GM12875 (cell line): ENCODE measurements around the gene ADORA1.

Experiments used
- H3K4me3 ChIP-seq: one replicate; pipeline ENCODE4 v1.5.1; 2011; ENCODE audit warnings: low read depth, low read length, control low read depth
- CTCF ChIP-seq: IDR thresholded peaks from 2 replicates; pipeline ENCODE4 v1.5.1; 2011; ENCODE audit warnings: low read depth, mild to moderate bottlenecking, control low read depth, inconsistent platforms, low read length, moderate library complexity, borderline replicate concordance; ENCODE audit not compliant: insufficient read depth

ADORA1 gene

GRCh38 chr1:203170625-203171330 is 43.3 kb downstream of the ADORA1 start:
- H3K4me3 ChIP-seq = no peak overlapping the region
- no peak for TF ChIP-seq CTCF

GRCh38 chr1:203171341-203172183 is 44.0 kb downstream of the ADORA1 start:
- TF ChIP-seq CTCF = no peak
- no peak overlapping the region for H3K4me3 ChIP-seq

GRCh38 chr1:203172184-203173010 is 44.9 kb downstream of the ADORA1 start:
- peak; percentile 98 for TF ChIP-seq CTCF
- H3K4me3 ChIP-seq = no peak overlapping the region

GRCh38 chr1:203173011-203173555 is 45.6 kb downstream of the ADORA1 start:
- TF ChIP-seq CTCF = no peak
- H3K4me3 ChIP-seq = no peak overlapping the region

- H3K4me3 ChIP-seq = no peak overlapping the region
- no peak for TF ChIP-seq CTCF
These were observed 46.0 kb downstream of the ADORA1 start for GRCh38 chr1:203173566-203173965.

GRCh38 chr1:203174324-203174985 is 46.9 kb downstream of the ADORA1 start:
- H3K4me3 ChIP-seq = no peak overlapping the region
- TF ChIP-seq CTCF = no peak
